BJ (cell line): Measurements from ENCODE around the gene NFYC. TPM values are rescaled to one million over a fixed set of nuclear protein-coding genes. Genes with fewer than 3 reads are reported as not detected.

Experiments used
- CTCF ChIA-PET: fragments of 350-600 bp; formaldehyde crosslinking; extraction: SDS; loops from one replicate; lab custom pipeline; 2021; ENCODE audit warnings: antibody characterized with exemption, inconsistent platforms; lab: Yijun Ruan, JAX
- POLR2A ChIA-PET: fragments of 300-600 bp; sonication (Branson Sonifier 250); formaldehyde crosslinking; extraction: SDS; loops from one replicate; lab custom pipeline; 2021; ENCODE audit warnings: antibody characterized with exemption; lab: Charles Lee
- DNase-seq: peaks from one replicate; pipeline ENCODE4 v3.0.0-alpha.2; 2011; ENCODE audit warnings: low read depth
- H3K27me3 ChIP-seq: 2 replicates; pipeline ENCODE4 v1.6.0; 2011; ENCODE audit warnings: low read length; ENCODE audit not compliant: control insufficient read depth, insufficient read depth
- H3K36me3 ChIP-seq: 2 replicates; pipeline ENCODE4 v1.5.1; 2011; ENCODE audit warnings: low read length; ENCODE audit not compliant: control insufficient read depth, insufficient read depth
- H3K4me3 ChIP-seq: 2 replicates; pipeline ENCODE4 v1.5.1; 2011; ENCODE audit warnings: low read depth, mild to moderate bottlenecking, control low read depth, low read length
- polyA plus RNA-seq: library from polyadenylated mRNA; depleted of rRNA; stranded (reverse); fragments of >200 nt; gene quantifications from 2 replicates; pipeline ENCODE4 v1.2.3, GENCODE V29; 2011
- TF ChIP-seq, protein P1 (sequence below): IDR thresholded peaks from 2 replicates; pipeline ENCODE4 v1.5.1; 2011; ENCODE audit warnings: low read depth, mild to moderate bottlenecking, control low read depth, inconsistent platforms, low read length, moderate library complexity; ENCODE audit not compliant: insufficient read depth

NFYC gene
- polyA plus RNA-seq, 1 experiment: 63.2 TPM

DNA sequence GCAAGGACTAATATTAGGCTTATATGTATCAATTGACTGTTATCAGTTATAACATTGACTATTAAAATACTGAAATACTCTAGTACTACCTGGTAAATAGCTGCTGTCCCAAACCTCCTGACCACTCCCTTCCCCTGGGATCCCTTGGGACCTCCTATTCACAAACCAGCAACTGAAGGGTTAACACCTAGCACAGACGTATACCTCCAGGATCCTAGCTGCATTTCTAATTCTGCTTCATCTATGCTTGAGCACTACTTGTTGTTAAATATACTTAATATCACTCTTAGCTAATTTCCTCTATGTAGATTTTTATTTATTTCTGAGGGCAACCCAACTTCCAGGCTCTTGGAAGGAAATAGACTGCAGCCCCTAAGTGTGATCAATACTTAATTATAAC, 1.8 kb upstream of the NFYC start:
- DNase-seq: no peak
- Histone ChIP-seq H3K36me3 (no peaks in the 10 kb centered on the region; the same call in 1 of the 2 replicates), H3K27me3 (no peaks in the 10 kb centered on the region), H3K4me3 (no peak overlapping the region)
- CTCF ChIA-PET: interaction anchor here (0.8 to 2.7 kb wide), 4 partner anchors 8 to 59 kb away, joined by 3 to 16 read pairs (median 3); no protein-coding TSS in a partner anchor
- POLR2A ChIA-PET: interaction anchor here (0.7 kb wide), 1 partner anchor 18 kb away, joined by 4 read pairs; no protein-coding TSS in a partner anchor
- TF ChIP-seq, protein P1, sequence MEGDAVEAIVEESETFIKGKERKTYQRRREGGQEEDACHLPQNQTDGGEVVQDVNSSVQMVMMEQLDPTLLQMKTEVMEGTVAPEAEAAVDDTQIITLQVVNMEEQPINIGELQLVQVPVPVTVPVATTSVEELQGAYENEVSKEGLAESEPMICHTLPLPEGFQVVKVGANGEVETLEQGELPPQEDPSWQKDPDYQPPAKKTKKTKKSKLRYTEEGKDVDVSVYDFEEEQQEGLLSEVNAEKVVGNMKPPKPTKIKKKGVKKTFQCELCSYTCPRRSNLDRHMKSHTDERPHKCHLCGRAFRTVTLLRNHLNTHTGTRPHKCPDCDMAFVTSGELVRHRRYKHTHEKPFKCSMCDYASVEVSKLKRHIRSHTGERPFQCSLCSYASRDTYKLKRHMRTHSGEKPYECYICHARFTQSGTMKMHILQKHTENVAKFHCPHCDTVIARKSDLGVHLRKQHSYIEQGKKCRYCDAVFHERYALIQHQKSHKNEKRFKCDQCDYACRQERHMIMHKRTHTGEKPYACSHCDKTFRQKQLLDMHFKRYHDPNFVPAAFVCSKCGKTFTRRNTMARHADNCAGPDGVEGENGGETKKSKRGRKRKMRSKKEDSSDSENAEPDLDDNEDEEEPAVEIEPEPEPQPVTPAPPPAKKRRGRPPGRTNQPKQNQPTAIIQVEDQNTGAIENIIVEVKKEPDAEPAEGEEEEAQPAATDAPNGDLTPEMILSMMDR: no peak

DNA sequence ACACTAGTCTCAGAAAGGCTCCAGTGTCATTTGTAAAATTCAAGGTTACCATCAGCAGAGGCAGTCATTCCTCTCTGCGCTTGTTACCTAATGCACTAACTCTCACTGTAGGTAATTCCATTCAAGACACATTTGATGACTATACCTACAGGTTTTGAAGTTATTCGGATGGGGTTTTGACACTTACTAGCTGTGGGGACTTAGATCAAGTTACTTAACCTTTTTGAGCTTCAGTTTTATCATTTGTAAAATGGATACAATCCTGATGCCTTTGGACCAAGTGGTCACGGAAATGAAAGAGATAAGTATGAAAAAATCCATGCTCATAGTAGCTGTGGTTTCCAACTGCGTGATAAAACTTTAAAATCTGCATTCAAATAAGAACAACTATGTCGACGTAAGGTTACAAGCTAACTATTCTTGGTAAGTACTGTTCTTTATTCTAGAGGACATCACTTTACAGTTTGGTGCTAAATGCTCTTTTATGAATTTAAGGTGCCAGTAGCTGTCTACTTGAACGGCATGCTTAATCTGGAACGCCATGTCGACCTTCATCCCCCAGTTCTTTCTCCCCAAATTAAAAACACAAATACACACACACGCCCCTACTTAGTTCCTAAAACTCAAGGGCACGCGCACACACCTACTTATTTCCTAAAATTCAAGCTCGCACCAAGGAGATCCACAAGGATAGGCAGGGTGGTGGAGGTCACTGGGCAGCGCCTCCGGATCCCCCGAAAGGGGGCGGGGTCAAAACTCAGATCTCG, 550 bp upstream of the NFYC start:
- Histone ChIP-seq H3K36me3 (no peaks in the 10 kb centered on the region; the same call in 1 of the 2 replicates), H3K27me3 (no peaks in the 10 kb centered on the region), H3K4me3 (peak overlapping the region; percentile 97)
- CTCF ChIA-PET: interaction anchor here (1.0 to 2.7 kb wide), 6 partner anchors 9 to 262 kb away, joined by 3 to 16 read pairs (median 4); no protein-coding TSS in a partner anchor
- POLR2A ChIA-PET: interaction anchor here (0.6 to 0.9 kb wide), 2 partner anchors 13 to 677 kb away, joined by 4 to 7 read pairs; no protein-coding TSS in a partner anchor
- TF ChIP-seq, protein P1: no peak
- DNase-seq: no peak

DNA sequence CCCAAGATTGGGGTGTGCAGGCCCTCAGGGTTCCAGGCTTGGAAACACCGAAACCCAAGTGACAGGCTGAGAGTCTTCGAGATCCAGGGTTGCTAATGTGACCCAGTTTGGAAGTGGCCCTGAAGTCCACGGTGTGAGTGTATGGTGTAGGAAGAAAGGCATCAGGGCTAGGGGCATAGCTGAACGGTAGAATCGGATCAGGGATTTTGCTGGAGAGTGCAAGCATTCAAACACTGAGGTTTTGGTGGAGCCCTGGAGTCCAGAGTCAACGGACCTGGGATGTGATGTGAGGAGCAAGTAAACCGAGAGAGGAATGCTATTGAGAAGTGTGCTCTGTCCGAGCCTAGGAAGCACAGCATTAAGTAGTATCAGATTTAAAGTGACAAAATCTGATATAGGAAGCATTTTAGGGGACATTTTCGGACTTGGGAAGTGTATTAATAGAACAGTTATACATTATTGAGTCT, 958 bp downstream of the NFYC start:
- no peaks in the 10 kb centered on the region for H3K27me3 ChIP-seq
- peak overlapping the region; percentile 97 for H3K4me3 ChIP-seq
- DNase-seq: no peak
- no peaks in the 10 kb centered on the region for H3K36me3 ChIP-seq
- TF ChIP-seq, protein P1: no peak
- POLR2A ChIA-PET: no interaction called here
- CTCF ChIA-PET: interaction anchor here (1.2 kb wide), 1 partner anchor 157 kb away, joined by 4 read pairs; no protein-coding TSS in a partner anchor

DNA sequence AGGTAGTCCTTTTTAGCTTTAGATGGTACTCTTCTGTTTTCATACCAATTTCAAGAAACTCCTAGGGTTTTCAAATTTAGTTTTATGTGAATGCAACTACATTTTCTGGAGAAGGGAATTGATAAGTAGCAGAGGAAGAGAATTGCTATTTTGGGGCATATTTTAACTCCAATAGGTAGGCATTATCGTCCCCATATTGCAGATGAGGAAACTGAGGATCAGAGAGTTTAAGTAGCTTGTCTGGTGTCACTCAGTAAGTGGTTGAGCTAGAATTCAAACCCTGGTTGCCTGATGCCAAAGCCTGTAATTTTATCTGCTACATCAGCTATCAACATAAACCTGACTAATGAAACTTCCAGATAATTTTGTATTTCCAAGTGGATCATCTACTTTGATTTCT, 1.9 kb downstream of the NFYC start:
- Histone ChIP-seq H3K4me3 (no peak overlapping the region), H3K36me3 (no peaks in the 10 kb centered on the region), H3K27me3 (no peaks in the 10 kb centered on the region)
- no peak for DNase-seq
- ChIA-PET CTCF (interaction anchor here (1.2 kb wide), 1 partner anchor 156 kb away, joined by 4 read pairs; no protein-coding TSS in a partner anchor), POLR2A (no interaction called here)
- TF ChIP-seq, protein P1: no peak

DNA sequence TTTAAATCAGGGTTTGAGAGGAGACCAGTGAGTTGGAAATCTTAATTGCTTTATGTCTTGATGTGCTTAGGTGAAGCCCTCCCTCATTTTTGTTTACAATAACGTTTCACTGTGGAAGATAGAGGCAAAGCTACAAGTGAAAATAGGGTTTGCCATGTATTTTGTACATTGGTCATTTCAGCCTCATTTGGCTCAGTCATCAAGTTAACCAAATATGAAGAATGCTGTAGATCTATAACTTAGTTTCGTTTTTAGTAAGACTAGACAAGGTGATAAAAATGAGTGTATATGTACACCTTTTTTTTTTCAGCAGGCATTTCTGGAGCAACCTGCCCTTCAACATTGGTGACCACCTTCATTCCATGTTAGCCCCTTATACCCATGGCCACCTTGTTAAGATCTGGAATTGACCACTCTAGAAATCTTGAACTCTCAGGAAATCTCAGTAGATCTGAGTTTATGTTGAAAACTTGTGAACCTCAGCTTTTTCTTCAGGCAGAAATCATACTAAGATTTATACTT, 2.9 kb downstream of the NFYC start:
- ChIA-PET CTCF (interaction anchor here (0.6 kb wide), 2 partner anchors 49 to 75 kb away, joined by 3 read pairs; no protein-coding TSS in a partner anchor), POLR2A (no interaction called here)
- TF ChIP-seq, protein P1: no peak
- no peaks in the 10 kb centered on the region for H3K27me3 ChIP-seq
- H3K36me3 ChIP-seq: no peaks in the 10 kb centered on the region
- DNase-seq: no peak
- no peak overlapping the region for H3K4me3 ChIP-seq
